RCC 7860 (cell line): ENCODE data around the gene FAM83G.
"Not testable (repeated sequence)": the region's sequence is repeated elsewhere in the genome, so short reads cannot be mapped to it uniquely, and the experiment has no call there.

Experiments
- DNase-seq: peaks from one replicate; pipeline ENCODE4 v3.0.0-alpha.2; 2015; ENCODE audit warnings: low spot score
- FAIRE-seq: peaks from 2 replicates; lab custom pipeline; 2012; peaks lifted over from hg19 to GRCh38; lab: Jason Lieb, UNC

FAM83G gene

DNA sequence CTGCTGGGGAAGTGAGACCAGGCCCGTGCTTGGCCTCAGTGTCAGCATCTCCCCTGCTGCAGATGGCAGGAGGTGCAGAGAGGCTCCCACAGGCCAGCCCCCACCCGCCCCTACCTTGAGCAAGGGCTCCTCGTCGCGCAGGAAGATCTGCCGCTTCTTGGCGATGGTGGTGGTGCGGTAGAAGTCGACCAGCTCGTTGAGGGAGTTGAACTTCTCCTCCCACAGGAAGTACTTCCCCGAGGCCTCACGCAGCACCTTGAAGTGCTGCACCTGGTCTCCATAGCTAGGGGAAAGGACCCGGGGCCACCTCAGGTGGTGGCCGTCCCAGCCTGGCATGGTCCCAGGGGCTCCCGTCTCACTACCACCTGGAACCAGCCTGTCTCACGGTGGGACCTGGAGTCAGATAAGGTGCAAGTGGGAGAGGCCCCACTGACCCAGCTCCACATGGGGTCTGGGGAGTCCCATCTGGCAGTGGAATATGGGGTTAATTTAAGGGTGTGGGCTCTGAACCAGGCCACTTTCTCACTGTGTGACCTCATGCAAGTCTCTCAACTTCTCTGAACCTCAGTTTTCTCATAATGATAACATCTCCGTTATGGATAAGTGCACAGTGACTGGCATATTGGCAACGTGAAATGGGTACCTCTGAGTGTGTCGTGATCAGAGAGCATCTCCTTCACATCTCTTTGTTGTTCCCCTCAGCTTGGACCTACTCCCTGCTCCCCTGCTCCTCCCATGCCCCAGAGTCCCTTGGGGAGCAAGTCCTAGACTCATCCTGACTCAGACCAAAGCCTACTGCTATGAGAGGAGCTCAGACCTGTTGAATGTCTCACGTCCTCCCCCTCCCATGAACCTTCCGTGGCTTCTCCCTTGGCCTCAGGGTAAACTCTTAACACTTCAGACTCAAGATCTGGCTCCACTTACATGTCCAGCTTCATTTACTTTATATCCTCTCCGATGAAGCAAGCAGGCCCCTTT, 19.8 kb upstream of the FAM83G start:
- no peak for DNase-seq
- no peak for FAIRE-seq

DNA sequence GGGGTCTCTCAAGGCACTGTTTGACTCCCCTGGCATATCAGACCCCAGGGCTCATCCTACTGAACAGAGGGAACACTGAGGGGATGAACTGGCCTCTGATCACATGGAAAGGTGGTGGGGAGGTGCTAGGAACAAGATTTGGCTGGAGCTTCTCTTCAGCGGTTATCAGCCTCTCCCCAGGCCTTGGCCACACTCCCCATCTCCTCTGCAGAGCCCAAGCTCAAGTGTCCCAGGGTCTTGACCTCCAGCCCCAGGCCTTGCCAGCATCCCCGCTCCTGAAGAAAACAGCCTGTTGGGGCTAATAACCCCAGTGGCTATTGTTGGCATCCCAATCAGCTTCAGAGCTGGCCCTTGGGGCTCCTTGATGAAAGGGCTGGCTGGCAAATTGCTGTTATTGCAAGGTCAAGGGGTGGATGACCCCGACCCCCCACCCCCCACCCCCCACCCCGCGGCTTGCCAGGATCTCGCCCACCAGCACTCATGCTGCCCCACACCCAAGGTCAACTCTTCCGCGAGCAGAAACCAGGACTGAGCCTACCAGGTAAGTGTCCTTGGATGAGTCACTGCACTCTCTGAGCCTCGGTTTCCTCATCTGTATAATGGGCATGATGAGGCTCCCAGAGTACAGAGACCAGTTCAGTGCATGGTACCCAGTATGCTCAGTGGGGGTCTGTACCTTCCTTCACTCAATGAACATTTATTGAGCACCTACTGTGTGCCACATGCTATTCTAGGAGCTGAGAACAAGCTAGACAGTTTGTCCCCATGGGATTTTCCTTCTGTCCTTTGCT, 18.8 kb upstream of the FAM83G start:
- no peak for FAIRE-seq

DNA sequence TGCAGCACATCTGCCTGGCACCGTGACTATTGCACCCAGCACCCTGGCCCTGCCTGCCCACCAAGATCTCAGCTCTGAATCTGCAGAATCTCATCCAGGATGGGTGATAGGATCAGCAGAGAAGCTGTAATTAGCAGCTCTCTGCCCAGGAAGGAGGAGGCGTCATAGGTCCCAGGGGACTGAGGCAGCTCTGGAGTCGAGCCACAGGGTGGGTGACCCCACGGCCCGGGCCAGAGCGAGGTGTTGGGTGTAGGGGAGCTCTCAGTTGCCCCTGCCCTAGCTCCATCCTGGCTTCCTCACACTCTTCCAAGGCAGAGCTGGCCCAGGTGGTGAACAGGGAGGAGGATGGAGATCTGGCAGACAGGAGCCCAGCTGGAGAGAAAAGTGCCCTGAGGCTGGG, 18.2 kb upstream of the FAM83G start:
- FAIRE-seq: no peak
- no peak for DNase-seq

More for the DNA sequence above, 18.8 kb upstream of the FAM83G start:
- DNase-seq: no peak

DNA sequence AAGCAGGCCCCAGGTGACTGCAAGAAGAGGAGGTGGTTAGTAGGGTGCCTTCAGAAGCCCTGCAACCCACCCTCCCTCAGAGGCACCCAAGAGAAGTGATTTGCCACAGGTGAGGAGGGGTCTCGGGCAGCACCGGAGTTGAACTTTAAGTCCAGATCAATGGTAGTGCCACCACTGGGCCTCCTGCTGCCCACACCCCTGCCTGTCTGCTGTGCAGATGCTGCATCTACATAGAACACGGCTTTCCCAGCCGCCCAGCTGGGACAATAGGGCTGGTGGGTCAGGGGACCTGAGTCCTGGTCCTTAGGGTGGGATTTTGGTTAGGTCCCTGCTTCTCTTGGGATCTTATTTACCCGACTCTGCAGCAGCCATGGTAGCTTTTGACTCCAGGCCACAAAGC, 17.6 kb upstream of the FAM83G start:
- no peak for FAIRE-seq
- no peak for DNase-seq

DNA sequence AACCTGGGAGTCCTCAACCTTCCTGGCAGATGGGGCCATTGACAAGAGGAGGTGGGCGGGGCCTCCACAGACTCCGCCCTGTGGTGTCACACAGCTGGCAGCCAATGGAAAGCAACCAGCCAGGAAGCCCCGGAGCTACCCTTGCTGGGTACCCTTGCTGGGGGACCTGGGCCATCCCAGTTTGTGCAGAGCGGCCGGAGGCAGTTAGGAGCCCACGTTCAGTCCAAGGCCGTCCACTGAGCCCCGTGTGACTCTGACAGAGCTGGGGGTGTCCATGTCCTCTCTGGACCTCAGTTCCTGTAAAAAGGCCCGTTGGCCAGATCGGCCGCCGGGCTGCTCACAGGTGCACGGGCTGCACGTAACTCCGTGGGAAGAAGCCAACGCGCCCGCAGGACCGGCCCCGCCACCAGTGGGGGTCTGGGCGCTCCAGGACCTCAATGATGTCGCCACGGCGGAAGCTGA, 17.1 kb upstream of the FAM83G start:
- no peak for FAIRE-seq
- DNase-seq: no peak

DNA sequence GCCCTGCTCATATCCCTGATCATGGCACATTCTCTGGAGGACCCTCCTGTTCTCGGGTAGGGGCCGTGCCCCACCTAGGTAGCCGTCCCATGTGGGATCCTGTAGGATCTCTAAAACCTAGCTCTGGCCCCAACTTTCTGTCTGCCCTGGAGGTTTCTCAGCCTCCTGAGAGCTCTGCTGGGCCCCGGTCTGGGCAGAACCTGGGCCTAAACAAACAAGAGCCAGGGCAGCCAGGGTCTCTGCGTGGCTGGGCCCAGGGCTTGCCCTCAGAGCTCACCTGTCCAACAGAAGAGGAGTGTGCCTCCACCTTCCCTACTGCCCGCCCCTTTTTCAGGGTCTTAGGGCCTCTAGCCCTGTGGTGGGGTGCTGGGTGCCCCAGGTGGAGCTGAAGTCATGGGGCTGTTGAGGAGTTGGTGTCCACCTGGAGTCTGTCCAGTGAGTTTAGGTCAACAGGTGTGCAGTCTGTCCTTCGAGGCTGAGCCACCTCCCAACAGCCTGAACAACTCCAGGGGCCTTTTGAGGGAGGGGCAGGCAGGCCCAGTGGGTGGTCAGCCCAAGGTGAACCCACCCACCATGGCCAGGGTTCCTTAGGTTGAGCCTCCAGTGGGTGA, 16.6 kb upstream of the FAM83G start:
- not testable (repeated sequence) for FAIRE-seq, DNase-seq

DNA sequence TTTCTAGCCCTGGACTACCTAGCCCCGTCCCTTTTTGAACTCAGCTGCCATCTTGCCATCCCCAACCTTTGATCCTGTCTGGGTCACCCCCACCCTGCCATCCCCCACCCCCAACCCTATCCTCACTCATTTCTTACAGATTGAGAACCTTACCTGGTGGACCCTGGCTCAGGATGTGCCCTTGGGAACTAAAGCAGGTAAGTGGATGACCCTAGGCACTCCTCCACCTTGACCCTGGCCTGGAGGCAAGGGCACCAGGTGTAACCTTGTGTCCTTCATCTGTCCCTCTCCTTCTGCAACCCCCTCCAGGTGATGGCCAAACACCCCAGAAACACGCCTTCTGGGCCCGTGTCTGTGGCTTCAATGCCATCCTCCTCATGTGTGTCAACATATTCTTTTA, 15.5 kb upstream of the FAM83G start:
- DNase-seq: no peak
- FAIRE-seq: no peak

DNA sequence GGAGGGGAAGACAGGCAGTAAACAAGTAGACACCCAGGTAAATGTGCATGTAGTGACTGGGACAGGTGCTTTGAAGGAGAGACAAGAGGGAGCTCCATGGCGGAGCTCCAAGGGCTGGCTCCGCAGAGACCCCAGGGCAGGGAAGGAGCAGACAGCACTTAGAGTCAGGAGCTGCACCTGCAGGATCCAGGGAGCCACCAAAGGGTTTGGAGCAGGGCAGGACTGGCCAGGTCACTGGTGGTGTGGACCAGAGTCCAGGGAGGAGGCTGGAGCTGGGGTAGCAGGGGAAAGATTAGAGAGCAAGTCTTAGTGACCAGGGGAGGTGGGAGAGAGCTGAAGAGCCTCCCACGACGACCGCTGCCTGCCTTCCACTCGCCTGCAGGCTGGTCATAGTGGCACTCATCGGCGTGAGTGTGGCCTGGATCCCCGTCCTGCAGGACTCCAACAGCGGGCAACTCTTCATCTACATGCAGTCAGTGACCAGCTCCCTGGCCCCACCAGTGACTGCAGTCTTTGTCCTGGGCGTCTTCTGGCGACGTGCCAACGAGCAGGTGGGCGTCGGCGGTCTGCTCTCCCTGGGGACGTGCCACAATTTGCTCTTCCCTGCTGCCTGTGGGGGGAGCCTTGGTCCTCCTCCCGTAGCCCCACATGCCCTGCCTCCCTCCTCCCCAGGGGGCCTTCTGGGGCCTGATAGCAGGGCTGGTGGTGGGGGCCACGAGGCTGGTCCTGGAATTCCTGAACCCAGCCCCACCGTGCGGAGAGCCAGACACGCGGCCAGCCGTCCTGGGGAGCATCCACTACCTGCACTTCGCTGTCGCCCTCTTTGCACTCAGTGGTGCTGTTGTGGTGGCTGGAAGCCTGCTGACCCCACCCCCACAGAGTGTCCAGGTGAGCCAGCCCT, 14.7 kb upstream of the FAM83G start:
- FAIRE-seq: no peak

DNA sequence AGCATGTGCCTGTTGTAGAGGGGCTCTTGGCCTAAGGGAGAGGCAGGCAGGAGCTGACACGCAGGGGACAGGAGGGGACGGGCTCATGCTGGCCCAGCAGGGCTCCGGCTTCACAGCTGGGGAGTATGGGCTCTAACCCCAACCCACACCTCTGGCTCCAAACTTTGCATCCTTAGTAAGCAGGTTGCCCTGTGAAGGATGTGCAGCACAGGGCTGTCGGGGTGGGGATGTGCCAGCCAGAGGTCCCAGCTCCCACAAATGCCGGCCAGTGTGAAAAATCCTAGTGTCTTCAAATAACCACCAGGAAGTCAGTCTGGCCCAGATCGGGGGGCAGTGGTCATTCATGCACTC, 14.0 kb upstream of the FAM83G start:
- DNase-seq (no peak), FAIRE-seq (no peak)

More for the DNA sequence above, 14.7 kb upstream of the FAM83G start:
- DNase-seq: no peak

DNA sequence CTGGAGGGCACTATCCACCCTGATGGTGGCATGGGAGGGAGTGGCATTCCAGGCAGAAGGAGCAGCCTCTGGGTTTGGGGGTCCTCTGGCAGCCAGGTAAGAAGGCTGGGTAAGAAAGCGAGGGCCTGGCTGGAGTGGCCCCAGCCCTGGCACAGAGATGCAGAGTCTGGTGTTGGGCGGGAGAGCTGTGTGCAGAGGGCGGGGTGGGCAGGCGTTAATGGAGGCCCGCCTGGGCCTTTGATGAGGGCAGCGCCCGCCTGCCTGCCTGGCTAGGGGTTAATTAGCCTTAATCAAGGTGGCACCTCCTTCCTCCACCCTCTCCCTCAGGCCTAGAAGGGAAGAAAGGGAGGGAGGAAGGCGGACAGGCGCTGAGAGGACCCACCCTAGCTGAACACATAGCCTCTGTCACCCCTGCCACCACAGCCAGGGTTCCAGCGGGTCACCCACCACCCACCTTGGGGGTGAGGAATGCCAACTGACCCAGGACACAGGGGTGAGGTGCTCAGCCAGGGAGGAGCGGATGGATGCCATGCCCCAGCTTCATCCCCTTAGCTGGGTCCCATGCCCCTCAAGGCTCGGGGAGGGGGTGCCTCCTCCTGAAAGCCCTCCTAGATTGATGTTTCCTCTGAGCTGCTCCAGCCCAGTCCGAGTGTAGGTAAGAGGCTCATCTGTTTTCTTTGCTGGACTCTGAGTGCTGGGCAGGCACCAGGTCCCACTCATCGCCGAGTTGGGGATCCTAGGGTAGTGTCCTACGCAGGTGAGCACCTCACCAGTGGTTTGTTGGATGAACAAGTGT, 13.4 kb upstream of the FAM83G start:
- DNase-seq: no peak
- FAIRE-seq: no peak

DNA sequence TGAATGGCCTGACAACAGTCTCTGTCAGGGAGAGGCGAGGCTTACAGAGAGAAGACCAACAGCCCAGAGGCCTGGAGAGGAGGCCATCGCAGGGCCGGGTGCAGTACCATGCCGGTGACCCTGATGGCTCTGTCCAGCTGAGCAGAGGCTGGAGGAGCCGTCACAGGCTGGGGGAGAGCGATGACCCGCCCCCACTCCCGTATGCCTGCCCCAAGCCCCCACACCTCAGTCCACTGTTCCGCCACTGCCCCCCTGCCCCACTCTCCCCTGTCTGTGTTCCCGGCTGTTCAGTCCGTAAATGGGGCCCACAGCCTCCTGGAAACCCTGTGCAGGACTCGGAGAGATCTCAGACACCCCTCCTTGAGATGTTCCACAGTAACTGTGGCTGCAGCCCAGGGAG, 12.8 kb upstream of the FAM83G start:
- DNase-seq (no peak), FAIRE-seq (no peak)

DNA sequence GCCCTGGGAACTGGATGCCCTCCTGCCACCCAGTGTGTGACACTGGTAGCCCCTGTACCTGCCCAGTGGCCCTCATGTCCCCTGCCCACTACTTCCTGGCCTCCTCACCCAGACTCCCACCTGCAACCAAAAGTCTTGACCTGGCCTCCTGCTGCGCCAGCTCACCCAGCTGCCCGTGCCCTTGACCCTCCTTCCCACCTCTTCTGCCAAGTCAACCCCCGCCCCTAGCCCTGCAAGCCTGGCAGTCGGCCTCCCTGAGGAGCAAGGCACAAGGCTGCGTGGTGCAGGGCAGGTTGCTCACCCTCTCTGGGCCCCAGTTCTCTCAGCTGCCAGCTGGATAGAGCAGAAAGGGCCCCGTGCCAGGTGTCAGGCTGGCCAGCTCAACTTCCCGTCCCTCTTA, 12.3 kb upstream of the FAM83G start:
- no peak for DNase-seq
- no peak for FAIRE-seq

DNA sequence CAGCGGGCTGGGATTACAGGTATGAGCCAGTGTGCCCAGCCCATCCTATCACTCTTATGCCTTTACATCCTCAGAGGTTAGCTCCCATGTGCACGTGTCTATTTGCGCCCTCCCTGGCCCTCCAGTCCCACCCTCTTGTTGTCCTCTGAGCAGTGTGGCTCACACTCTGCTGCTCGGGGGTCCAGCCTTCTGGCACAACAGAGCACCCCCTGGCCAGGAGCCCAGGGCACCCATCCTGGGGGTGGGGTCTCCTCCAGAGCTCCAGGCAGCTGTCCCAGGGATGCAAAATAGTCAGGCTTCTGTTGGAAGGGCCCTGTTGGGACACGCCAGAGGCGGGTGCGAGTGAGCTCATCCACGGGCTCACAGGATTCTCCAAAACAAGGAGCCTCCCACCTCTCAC, 11.7 kb upstream of the FAM83G start:
- DNase-seq: no peak
- no peak for FAIRE-seq

DNA sequence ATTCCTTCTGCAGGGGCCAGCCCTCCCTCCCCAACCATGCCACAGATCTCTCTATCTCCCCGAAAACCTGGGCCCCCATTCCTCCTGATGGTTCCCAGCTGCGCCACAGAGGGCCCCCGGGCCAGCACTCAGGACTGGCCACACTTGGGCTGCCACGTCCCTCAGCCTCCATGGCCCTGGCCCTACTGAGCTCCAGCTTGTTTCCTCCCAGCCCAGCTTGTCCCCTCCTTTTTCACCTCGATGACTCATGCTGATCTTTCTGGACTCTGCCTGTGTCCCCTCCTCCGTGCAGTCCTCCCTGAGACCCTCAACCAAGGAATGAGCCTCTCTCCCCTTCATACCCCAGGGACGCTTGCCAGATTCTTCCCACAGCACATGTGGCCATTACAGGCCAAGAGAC, 10.9 kb upstream of the FAM83G start:
- FAIRE-seq (no peak), DNase-seq (no peak)

DNA sequence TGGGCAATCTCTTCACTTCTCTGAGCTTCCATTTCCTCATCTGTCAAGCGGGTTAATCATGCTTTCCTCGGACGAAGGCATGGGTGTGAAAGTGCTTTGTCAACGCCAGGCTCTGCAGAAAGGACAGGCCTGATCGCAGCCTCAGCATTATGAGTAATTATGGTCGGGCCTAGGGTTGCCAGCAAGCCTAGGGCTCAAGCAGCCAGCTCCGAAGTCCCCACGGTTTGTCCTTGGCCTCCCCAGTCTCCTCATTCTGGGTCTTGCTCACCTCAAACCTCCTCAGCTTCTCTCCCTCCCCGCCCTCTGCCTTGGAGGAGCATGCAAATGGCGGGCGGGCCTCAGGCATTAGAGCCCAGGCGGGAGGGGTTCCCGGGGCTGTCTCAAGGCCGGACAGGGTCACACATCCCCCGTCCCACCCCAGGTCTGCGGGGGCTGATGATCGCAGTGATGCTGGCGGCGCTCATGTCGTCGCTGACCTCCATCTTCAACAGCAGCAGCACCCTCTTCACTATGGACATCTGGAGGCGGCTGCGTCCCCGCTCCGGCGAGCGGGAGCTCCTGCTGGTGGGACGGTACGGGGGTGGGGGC, 10.2 kb upstream of the FAM83G start:
- no peak for FAIRE-seq
- DNase-seq: no peak

DNA sequence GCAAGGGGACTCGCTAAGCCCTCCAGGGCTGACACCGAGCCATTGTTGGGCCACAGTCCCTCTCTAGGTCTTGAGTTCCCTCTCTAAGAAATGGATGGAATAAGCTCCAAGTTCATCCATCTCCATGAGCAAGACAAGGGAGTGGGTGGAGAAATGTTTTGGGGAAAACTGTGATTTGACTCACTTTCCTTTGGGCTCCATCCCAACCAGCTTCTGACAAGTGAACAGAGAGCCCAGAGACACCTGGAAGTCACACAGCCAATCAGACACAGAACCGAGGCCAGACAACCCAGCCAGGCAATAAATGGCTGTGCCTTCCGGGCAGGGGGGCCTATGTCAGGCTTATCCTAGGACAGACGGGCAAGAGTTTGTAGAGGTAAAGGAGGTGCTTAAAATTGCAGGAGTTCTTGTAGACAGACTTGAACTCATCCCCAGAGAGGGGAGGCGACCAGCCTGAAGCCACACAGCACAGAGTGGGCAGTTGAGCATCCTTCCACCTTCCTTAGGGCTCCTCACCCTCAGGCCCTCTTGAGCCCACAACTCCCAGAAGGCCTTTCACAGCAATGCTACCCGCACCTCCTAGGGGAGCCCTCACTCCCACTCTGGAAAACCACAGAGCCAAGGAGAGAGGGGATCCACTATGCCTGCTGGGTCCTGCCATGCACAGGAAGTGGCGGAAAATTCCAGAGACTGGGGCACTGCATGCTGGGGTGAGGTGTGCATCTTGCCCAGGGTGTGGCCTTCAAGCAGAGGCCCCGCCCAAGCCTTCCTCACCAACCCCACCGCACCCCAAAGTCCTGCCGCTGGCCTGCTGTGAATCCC, 9.5 kb upstream of the FAM83G start:
- DNase-seq (no peak), FAIRE-seq (no peak)

DNA sequence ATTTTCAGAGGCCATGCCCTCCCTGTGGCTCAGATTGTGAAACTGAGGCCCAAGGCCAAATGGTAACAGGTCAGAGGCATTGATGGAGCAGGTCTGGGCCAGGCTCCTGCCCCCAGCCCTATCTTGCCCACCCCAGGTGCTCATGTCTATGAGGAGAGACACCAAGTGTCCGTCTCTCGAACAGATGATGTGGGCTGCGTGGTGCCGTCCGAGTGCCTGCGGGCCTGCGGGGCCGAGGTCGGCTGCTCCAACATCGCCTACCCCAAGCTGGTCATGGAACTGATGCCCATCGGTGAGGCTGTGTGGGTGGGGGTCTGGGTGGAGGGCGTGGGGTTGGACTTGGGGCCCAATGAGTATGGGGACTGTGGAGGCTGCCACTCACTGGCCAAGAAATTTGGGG, 8.7 kb upstream of the FAM83G start:
- DNase-seq (no peak), FAIRE-seq (no peak)
